Measurements from ENCODE around the gene LRMDA. TPM values are rescaled to one million over a fixed set of nuclear protein-coding genes. Genes with fewer than 3 reads are reported as not detected.

The LRMDA gene
- total RNA-seq, 3 donors from 2014 or later (not counting 1 experiment from before 2014, with no cell fraction given) = 1.4 to 2.4 (median 2.1) TPM

DNA sequence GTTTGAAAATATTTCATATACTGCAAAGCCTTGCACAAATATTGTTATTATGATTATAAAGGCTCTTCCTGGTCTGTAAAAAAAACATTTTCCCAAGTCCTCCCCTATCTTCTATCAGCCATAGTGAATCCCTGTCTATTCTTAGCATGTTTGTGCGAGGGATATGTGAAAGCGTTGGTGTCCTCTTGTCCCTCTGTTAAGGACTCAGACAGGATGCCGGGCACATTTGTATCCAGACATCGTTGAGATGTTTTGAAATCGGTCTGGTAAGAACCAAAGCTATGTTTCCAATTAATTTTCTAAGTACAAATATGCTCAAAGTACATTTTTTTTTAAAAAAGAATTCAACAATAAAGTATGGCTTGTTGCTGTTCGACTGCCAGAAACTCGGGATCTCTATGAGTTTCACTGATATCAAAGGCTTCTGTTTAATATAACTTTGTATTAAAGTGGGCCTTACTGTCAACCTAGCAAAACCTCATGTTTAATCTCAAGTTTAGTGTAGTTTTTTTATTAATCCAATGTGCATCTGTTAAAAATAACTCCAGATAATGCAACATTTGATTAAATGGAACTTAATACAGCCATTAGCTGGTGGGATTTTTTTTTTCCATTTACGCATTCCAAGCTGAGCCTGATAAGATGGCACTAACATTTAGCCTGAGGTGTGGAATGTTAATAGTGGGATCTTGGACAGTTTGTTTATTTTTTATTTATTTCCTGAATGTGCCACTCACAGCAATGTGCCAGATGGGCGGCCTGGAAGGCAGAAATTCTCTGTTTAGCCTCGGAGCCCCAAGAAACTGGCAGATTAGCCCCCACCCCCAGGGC, 754.3 kb downstream of the LRMDA start:
- Mint-ChIP-seq H3K27ac (no peak overlapping the region), H3K27me3 (ENCODE audit: low read depth in 2 of 2) (no peaks in the 10 kb centered on the region), H3K9me3 (no peaks in the 10 kb centered on the region), H3K36me3 (no peaks in the 10 kb centered on the region), H3K4me1 (no peaks in the 10 kb centered on the region), H3K4me3 (no peak overlapping the region)
- intact Hi-C loops (cut with micrococcal nuclease) = no loop called here
- no peak for ATAC-seq
- Histone ChIP-seq H3K9me3 (ENCODE audit: control insufficient read depth, insufficient read depth, low read length) (no peaks in the 10 kb centered on the region), H3K27me3 (ENCODE audit: control insufficient read depth, insufficient read depth, low read length) (no peaks in the 10 kb centered on the region), H3K4me3 (ENCODE audit: low read length) (no peak overlapping the region), H3K36me3 (ENCODE audit: control insufficient read depth, insufficient read depth, low read length) (no peaks in the 10 kb centered on the region), H3K27ac (ENCODE audit: low read length) (no peak overlapping the region), H3K4me1 (ENCODE audit: control insufficient read depth, insufficient read depth, low read length) (no peaks in the 10 kb centered on the region)
- no peak for DNase-seq
- 83% methylated on average over 10 of the region's 10 CpGs for WGBS (ENCODE audit: insufficient coverage)
- TF ChIP-seq CTCF (IDR thresholded peaks at IDR 0.05) = no peak

DNA sequence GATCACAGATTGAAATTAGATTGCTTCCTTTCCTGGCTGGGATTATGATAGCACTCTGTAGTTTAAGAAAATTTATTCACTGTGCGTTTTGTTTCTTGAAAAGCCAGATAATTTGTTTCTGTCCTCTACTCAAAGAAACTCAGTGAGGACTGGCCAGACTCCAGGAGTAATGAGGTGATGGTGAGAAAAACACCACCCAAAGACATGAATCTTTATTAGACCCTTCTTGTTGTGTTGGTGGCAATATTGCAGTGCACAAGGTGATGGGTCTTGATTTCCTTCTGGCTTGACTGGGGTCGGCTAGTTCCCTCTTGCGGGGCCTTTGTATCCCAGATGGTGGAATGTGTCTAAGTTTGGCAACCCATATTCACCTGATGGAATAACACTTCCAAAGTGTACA, 756.8 kb downstream of the LRMDA start:
- Histone ChIP-seq H3K4me1 (ENCODE audit: control insufficient read depth, insufficient read depth, low read length) (no peaks in the 10 kb centered on the region), H3K27ac (ENCODE audit: low read length) (no peak overlapping the region), H3K36me3 (ENCODE audit: control insufficient read depth, insufficient read depth, low read length) (no peaks in the 10 kb centered on the region), H3K9me3 (ENCODE audit: control insufficient read depth, insufficient read depth, low read length) (no peaks in the 10 kb centered on the region), H3K27me3 (ENCODE audit: control insufficient read depth, insufficient read depth, low read length) (no peaks in the 10 kb centered on the region), H3K4me3 (ENCODE audit: low read length) (no peak overlapping the region)
- no peak for TF ChIP-seq CTCF (IDR thresholded peaks at IDR 0.05)
- H3K4me3 Mint-ChIP-seq = no peak overlapping the region
- ATAC-seq (no peak), DNase-seq (no peak)
- intact Hi-C loops (cut with micrococcal nuclease) = no loop called here
- H3K9me3 Mint-ChIP-seq = no peaks in the 10 kb centered on the region
- H3K27ac Mint-ChIP-seq = no peak overlapping the region
- no peaks in the 10 kb centered on the region for H3K27me3 Mint-ChIP-seq (ENCODE audit: low read depth in 2 of 2)
- no peaks in the 10 kb centered on the region for H3K4me1 Mint-ChIP-seq
- 93% methylated on average over 3 of the region's 3 CpGs for WGBS (ENCODE audit: insufficient coverage)
- H3K36me3 Mint-ChIP-seq = no peaks in the 10 kb centered on the region

DNA sequence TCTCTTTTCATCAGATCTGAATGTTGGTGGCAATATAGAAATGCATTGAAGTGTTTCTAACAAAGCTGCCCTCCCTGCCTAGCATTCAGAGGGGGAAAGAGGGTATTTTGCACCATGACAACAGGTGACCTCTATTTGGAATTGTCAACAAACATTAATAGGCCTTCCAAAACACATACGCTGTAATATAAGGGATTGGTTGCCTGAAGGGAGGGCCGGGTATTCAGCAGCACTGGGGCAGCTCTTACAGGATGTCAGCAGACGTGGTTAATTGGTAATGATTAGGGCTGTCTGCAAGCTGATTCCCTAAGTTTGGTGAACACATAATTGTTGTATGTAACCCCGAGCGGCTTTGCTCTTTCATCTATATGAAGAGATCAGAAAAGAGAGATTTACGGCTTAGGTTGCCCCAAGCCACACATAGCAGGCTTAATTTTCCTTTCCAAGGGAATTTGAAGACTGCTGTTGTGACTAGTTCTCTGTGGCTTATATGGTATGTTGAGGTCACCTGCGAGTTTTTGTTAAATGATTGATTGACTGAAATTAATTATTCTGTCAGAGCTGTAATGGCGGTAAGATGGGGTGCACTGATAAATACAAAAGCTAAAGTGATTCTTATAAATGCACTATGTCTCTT, 759.3 kb downstream of the LRMDA start:
- ATAC-seq (no peak), DNase-seq (no peak)
- H3K4me1 Mint-ChIP-seq = no peaks in the 10 kb centered on the region
- H3K36me3 Mint-ChIP-seq = no peaks in the 10 kb centered on the region
- no peaks in the 10 kb centered on the region for H3K9me3 Mint-ChIP-seq
- no peaks in the 10 kb centered on the region for H3K9me3 ChIP-seq (ENCODE audit: control insufficient read depth, insufficient read depth, low read length)
- H3K27ac ChIP-seq (ENCODE audit: low read length) = no peak overlapping the region
- no peaks in the 10 kb centered on the region for H3K4me1 ChIP-seq (ENCODE audit: control insufficient read depth, insufficient read depth, low read length)
- WGBS (ENCODE audit: insufficient coverage) = 84% methylated on average over 7 of the region's 8 CpGs
- no peaks in the 10 kb centered on the region for H3K27me3 Mint-ChIP-seq (ENCODE audit: low read depth in 2 of 2)
- TF ChIP-seq CTCF (IDR thresholded peaks at IDR 0.05) = no peak
- no peak overlapping the region for H3K4me3 ChIP-seq (ENCODE audit: low read length)
- no peak overlapping the region for H3K4me3 Mint-ChIP-seq
- intact Hi-C loops (cut with micrococcal nuclease) = no loop called here
- H3K27me3 ChIP-seq (ENCODE audit: control insufficient read depth, insufficient read depth, low read length) = no peaks in the 10 kb centered on the region
- H3K27ac Mint-ChIP-seq = no peak overlapping the region
- no peaks in the 10 kb centered on the region for H3K36me3 ChIP-seq (ENCODE audit: control insufficient read depth, insufficient read depth, low read length)

Measured in natural killer cell (primary cell).